Common myeloid progenitor, CD34-positive (primary cell): ENCODE data around the gene VDR.
A peak's percentile ranks its signal among the peaks of the same experiment; 100 is the strongest.

Source experiments
- CTCF ChIA-PET: fragments of 350-600 bp; sonication (Branson Sonifier 250); formaldehyde crosslinking; loops from one replicate; lab custom pipeline; 2021; ENCODE audit warnings: antibody characterized with exemption; lab: Charles Lee
- POLR2A ChIA-PET: fragments of 350-600 bp; sonication (Branson Sonifier 250); formaldehyde crosslinking; loops from one replicate; lab custom pipeline; 2021; ENCODE audit warnings: antibody characterized with exemption; lab: Charles Lee
- DNase-seq, 3 donors: peaks; one replicate each; pipeline versions ENCODE4 v3.0.0 to v3.0.0-alpha.2; 2013
- H3K27ac ChIP-seq, 2 experiments: 1 replicate in 1 of 2; 2 replicates in 1 of 2; pipeline ENCODE4 v1.7.0; 2013; ENCODE audit warnings: inconsistent platforms in 2 of 2, low read length in 2 of 2, mild to moderate bottlenecking in 2 of 2, low read depth in 1 of 2, moderate library complexity in 1 of 2; ENCODE audit not compliant: severe bottlenecking in 2 of 2, insufficient read depth in 1 of 2, poor library complexity in 1 of 2
- H3K27me3 ChIP-seq, 5 experiments: replicated peaks in 2 of 5; 1 replicate in 3 of 5; 2 replicates in 2 of 5; pipeline versions ENCODE4 v1.6.1 to v1.7.0; 2013; ENCODE audit warnings: low read length in 4 of 5, mild to moderate bottlenecking in 2 of 5, moderate library complexity in 2 of 5, inconsistent platforms in 1 of 5; ENCODE audit not compliant: insufficient read depth in 5 of 5, control insufficient read depth in 4 of 5
- H3K36me3 ChIP-seq, 4 experiments: 1 replicate in 2 of 4; 2 replicates in 2 of 4; pipeline versions ENCODE4 v1.6.1 to v1.7.0; 2013; ENCODE audit warnings: low read length in 3 of 4, control low read depth in 1 of 4, mild to moderate bottlenecking in 1 of 4; ENCODE audit not compliant: control insufficient read depth in 4 of 4, insufficient read depth in 4 of 4
- H3K4me1 ChIP-seq, 4 experiments: 1 replicate in 3 of 4; 2 replicates in 1 of 4; pipeline versions ENCODE4 v1.6.1 to v1.7.1; 2013; ENCODE audit warnings: low read length in 3 of 4, mild to moderate bottlenecking in 3 of 4, control low read depth in 1 of 4, inconsistent platforms in 1 of 4, moderate library complexity in 1 of 4; ENCODE audit not compliant: control insufficient read depth in 4 of 4, insufficient read depth in 4 of 4; ENCODE audit errors: control extremely low read depth in 1 of 4
- H3K4me3 ChIP-seq, 7 experiments: 1 replicate in 4 of 7; 2 replicates in 3 of 7; pipeline versions ENCODE4 v1.5.1 to v1.7.0; 2013; ENCODE audit warnings: mild to moderate bottlenecking in 7 of 7, low read length in 6 of 7, moderate library complexity in 6 of 7, inconsistent platforms in 2 of 7, low read depth in 2 of 7, control low read depth in 1 of 7; ENCODE audit not compliant: insufficient read depth in 4 of 7, control insufficient read depth in 1 of 7; ENCODE audit errors: extremely low read depth in 1 of 7
- H3K9me3 ChIP-seq, 5 experiments: 1 replicate in 4 of 5; 2 replicates in 1 of 5; pipeline versions ENCODE4 v1.6.1 to v1.7.1; 2013; ENCODE audit warnings: low read length in 4 of 5, mild to moderate bottlenecking in 2 of 5, inconsistent platforms in 1 of 5, low read depth in 1 of 5, moderate library complexity in 1 of 5; ENCODE audit not compliant: control insufficient read depth in 4 of 5, insufficient read depth in 2 of 5; ENCODE audit errors: control extremely low read depth in 1 of 5
- WGBS: methylation state at CpG from one replicate; pipeline ENCODE4 v1.1.5; 2013; ENCODE audit not compliant: insufficient coverage; 5-methylcytosine and 5-hydroxymethylcytosine counted together

Gene VDR

GRCh38 chr12:47832263-47832933 is 72.4 kb downstream of the VDR start:
- Histone ChIP-seq H3K36me3 (no peaks in the 10 kb centered on the region), H3K27me3 (no peaks in the 10 kb centered on the region), H3K9me3 (no peaks in the 10 kb centered on the region), H3K4me1 (peaks cover 10 to 67% (median 58%) of the 10 kb centered on the region in 4 experiments), H3K4me3 (no peak overlapping the region), H3K27ac (peak overlapping the region in 1 of 2 experiments; percentile 3)
- CTCF ChIA-PET: interaction anchor here (2.0 to 29.7 kb wide), 4 partner anchors 21 to 115 kb away, joined by 5 to 1391 read pairs (median 176); partner anchors contain the start of gene HDAC7
- DNase-seq: peak in 1 of 3 donors; percentile 28
- POLR2A ChIA-PET: interaction anchor here (1.7 to 2.3 kb wide), 2 partner anchors 13 to 30 kb away, joined by 7 to 8 read pairs; partner anchors contain the start of gene HDAC7
- 94% methylated on average over 10 of the region's 13 CpGs for WGBS

DNA sequence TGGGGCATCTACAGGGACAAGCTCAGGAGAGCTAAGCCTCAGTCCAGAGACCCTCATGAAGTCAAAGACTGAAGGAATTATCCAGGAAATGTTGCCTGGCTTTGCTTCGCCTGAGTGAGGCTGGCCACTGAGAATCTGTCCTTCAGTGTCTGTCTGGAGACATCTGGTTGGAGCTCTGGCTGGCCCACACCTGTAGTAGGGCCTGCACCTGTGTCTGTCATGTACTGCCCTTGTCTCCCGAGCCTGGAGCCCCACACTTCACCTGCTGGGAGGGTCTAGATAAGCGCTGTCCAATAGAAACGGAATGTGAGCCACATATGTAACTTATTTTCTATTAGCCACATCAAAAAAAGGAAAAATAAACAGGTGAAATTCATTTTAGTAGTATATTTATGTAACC is 75.2 kb downstream of the VDR start:
- DNase-seq: no peak
- Histone ChIP-seq H3K36me3 (no peaks in the 10 kb centered on the region), H3K9me3 (no peaks in the 10 kb centered on the region), H3K27ac (peak overlapping the region in 1 of 2 experiments; percentile 49), H3K27me3 (no peaks in the 10 kb centered on the region), H3K4me3 (no peak overlapping the region), H3K4me1 (peaks cover 7 to 54% (median 44%) of the 10 kb centered on the region in 4 experiments)
- CTCF ChIA-PET: interaction anchor here (1.1 to 29.7 kb wide), 6 partner anchors 10 to 113 kb away, joined by 4 to 1391 read pairs (median 97); partner anchors contain the start of gene HDAC7
- POLR2A ChIA-PET: interaction anchor here (1.0 kb wide), 1 partner anchor 16 kb away, joined by 3 read pairs; no protein-coding TSS in a partner anchor
- WGBS: 100% methylated on average over 1 of the region's 4 CpGs

- no peaks in the 10 kb centered on the region for H3K9me3 ChIP-seq
- peaks cover 3 to 54% (median 43%) of the 10 kb centered on the region in 4 experiments for H3K4me1 ChIP-seq
- DNase-seq: no peak
- no peaks in the 10 kb centered on the region for H3K27me3 ChIP-seq
- CTCF ChIA-PET: interaction anchor here (1.1 to 29.7 kb wide), 7 partner anchors 11 to 112 kb away, joined by 3 to 1391 read pairs (median 51); partner anchors contain the start of gene HDAC7
- WGBS: 48% methylated on average over 2 of the region's 7 CpGs
- peak overlapping the region in 1 of 7 experiments; percentile 2 for H3K4me3 ChIP-seq
- no peaks in the 10 kb centered on the region for H3K36me3 ChIP-seq
- POLR2A ChIA-PET: interaction anchor here (0.9 to 1.0 kb wide), 3 partner anchors 8 to 24 kb away, joined by 3 to 7 read pairs (median 3); no protein-coding TSS in a partner anchor
- peak overlapping the region in 1 of 2 experiments; percentile 49 for H3K27ac ChIP-seq
Measured at GRCh38 chr12:47828976-47829482, 75.8 kb downstream of the VDR start.

- 89% methylated on average over 12 of the region's 14 CpGs for WGBS
- no peak overlapping the region for H3K27ac ChIP-seq
- H3K9me3 ChIP-seq: no peaks in the 10 kb centered on the region
- no peak overlapping the region for H3K4me3 ChIP-seq
- H3K27me3 ChIP-seq: no peaks in the 10 kb centered on the region
- DNase-seq: no peak
- peaks cover 0 to 51% (median 38%) of the 10 kb centered on the region in 4 experiments for H3K4me1 ChIP-seq
- CTCF ChIA-PET: interaction anchor here (1.0 to 29.7 kb wide), 11 partner anchors 7 to 111 kb away, joined by 3 to 1391 read pairs (median 4); partner anchors contain the start of gene HDAC7
- POLR2A ChIA-PET: interaction anchor here (0.9 to 1.0 kb wide), 3 partner anchors 8 to 24 kb away, joined by 3 to 7 read pairs (median 3); no protein-coding TSS in a partner anchor
- H3K36me3 ChIP-seq: no peaks in the 10 kb centered on the region
Measured at GRCh38 chr12:47828008-47828975, 76.5 kb downstream of the VDR start.

DNA sequence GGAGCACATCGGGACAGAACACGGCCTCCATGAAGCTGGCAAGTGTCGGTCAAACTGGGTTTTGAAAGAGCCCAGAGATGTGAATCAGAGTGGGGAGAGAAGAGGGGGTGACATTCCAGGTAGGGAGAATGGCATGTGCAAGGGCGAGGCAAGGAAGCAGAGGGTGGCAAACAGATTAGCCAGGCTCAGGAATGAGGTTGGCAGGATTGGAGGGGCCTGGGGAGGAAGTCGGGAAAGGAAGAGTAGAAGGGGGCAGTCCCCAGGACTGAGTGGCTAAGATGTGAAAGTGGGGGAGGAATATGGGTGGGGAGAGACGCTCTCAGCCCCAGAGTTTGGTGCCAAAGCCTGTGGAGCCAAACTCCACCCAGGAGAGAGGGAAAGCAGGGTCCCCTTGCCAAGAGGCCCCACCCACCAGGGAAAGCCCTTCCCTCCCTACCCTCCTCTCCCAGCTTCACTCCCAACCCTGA is 79.6 kb downstream of the VDR start:
- 90% methylated on average over 5 of the region's 6 CpGs for WGBS
- Histone ChIP-seq H3K27ac (no peak overlapping the region), H3K36me3 (no peaks in the 10 kb centered on the region), H3K4me3 (no peak overlapping the region), H3K4me1 (peaks cover 0 to 57% (median 41%) of the 10 kb centered on the region in 4 experiments), H3K9me3 (no peaks in the 10 kb centered on the region), H3K27me3 (no peaks in the 10 kb centered on the region)
- ChIA-PET POLR2A (interaction anchor here (1.4 kb wide), 1 partner anchor 11 kb away, joined by 3 read pairs; no protein-coding TSS in a partner anchor), CTCF (interaction anchor here (6.6 to 29.7 kb wide), 2 partner anchors 14 to 27 kb away, joined by 51 to 1391 read pairs; partner anchors contain the start of gene HDAC7)
- no peak for DNase-seq

DNA sequence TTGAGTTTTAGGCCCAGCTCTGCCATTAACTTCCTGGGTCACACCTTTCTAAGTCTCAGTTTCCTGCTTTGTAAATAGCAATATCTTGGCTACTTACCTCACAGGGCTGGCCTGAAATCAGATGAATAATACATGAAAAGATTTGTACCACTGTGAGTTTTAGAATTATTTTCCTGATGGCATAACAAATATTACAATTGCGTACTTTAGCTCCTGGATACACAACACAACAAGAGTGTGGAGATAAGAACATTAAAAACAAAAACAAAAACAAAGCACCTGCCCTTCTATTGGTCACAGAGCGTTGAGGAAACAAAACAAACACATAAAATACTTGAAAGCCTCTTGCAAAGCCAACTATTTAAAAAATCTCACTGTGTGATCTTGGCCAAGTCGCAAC is 80.2 kb downstream of the VDR start:
- H3K36me3 ChIP-seq: no peaks in the 10 kb centered on the region
- no peaks in the 10 kb centered on the region for H3K27me3 ChIP-seq
- no peak overlapping the region for H3K27ac ChIP-seq
- no peak for DNase-seq
- POLR2A ChIA-PET: interaction anchor here (1.4 kb wide), 1 partner anchor 11 kb away, joined by 3 read pairs; no protein-coding TSS in a partner anchor
- peaks cover 0 to 54% (median 40%) of the 10 kb centered on the region in 4 experiments for H3K4me1 ChIP-seq
- H3K4me3 ChIP-seq: no peak overlapping the region
- no peaks in the 10 kb centered on the region for H3K9me3 ChIP-seq
- CTCF ChIA-PET: interaction anchor here (0.9 to 29.7 kb wide), 4 partner anchors 9 to 26 kb away, joined by 3 to 1391 read pairs (median 28); partner anchors contain the start of gene HDAC7
- 100% methylated on average over 1 of the region's 3 CpGs for WGBS
